NB4 (cell line): Measurements from ENCODE around the gene TOP3B.
A peak's percentile ranks its signal among the peaks of the same experiment; 100 is the strongest.

ENCODE experiments used
- DNase-seq: peaks from one replicate; pipeline ENCODE4 v3.0.0; 2010; ENCODE audit warnings: low read depth
- H3K4me3 ChIP-seq: one replicate; pipeline ENCODE4 v1.5.1; 2011; ENCODE audit warnings: mild to moderate bottlenecking, low read depth, low read length, moderate library complexity
- CTCF ChIP-seq: IDR thresholded peaks from one replicate; pipeline ENCODE4 v1.5.1; 2012; ENCODE audit warnings: low read depth, low read length
- MAX ChIP-seq: IDR thresholded peaks from 2 replicates; pipeline ENCODE4 v1.6.1; 2011; ENCODE audit warnings: low read depth, low read length
- MYC ChIP-seq: IDR thresholded peaks from 2 replicates; pipeline ENCODE4 v1.6.1; 2011; ENCODE audit warnings: low read depth, low read length
- POLR2A ChIP-seq: IDR thresholded peaks from 2 replicates; pipeline ENCODE4 v1.6.1; 2011; ENCODE audit warnings: mild to moderate bottlenecking; ENCODE audit not compliant: insufficient read length; ENCODE audit errors: extremely low read depth

Gene TOP3B

GRCh38 chr22:21952586-21953571, 29.7 kb downstream of the TOP3B start, which contains the start of gene PPM1F:
Gene PPM1F, minus strand, starts transcription at chr22:21952848. Its CDS starts 6,800 bp downstream, at chr22:21946048.
- peak within 1 kb of the TSS; percentile 64 for H3K4me3 ChIP-seq
- peak; percentile 73 for DNase-seq
- TF ChIP-seq CTCF (peak; percentile 35), MYC (no peak), POLR2A (peak; percentile 26)

DNA sequence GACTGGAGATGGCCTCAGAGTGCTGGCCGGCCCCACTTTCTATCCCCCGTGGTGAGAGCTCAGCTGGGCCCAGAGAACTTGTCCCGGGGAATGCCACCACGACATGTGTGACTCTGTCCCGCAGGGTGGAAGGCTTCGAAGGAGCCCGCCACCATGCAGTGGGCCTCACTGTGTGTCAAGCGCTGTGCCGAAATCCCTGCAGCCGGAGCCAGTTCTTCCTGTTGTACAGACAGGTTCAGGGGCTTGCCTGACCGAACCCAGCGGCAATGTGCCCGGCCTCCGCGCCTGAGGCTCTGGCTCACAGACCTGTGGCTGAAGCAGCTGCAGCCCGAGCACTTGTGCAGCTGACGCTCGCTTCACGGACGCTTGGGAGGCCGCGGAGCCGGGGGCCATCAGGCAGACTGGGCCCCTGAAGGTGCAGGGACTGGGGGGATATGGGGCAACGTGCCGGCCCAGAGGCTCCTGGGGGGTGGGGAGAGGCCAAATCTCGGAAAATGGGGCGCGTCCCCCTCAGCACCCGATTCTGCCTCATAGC, 30.6 kb downstream of the TOP3B start:
- no peak for TF ChIP-seq CTCF
- TF ChIP-seq MAX: no peak; the same call in 1 of the 2 replicates
- no peak for TF ChIP-seq POLR2A
- TF ChIP-seq MYC: no peak
- peak; percentile 63 for DNase-seq
- H3K4me3 ChIP-seq: peak overlapping the region; percentile 64

GRCh38 chr22:21951062-21951461, 31.5 kb downstream of the TOP3B start:
- H3K4me3 ChIP-seq: no peak overlapping the region
- no peak for DNase-seq
- no peak for TF ChIP-seq MAX
- TF ChIP-seq CTCF: no peak
- no peak for TF ChIP-seq MYC
- TF ChIP-seq POLR2A: no peak

GRCh38 chr22:21949948-21950347, 32.6 kb downstream of the TOP3B start:
- H3K4me3 ChIP-seq: no peak overlapping the region
- TF ChIP-seq MYC: no peak
- no peak for TF ChIP-seq CTCF
- TF ChIP-seq MAX: no peak
- no peak for TF ChIP-seq POLR2A
- no peak for DNase-seq

GRCh38 chr22:21949569-21949918, 33.0 kb downstream of the TOP3B start:
- DNase-seq: no peak
- TF ChIP-seq MYC (no peak), POLR2A (no peak), MAX (no peak), CTCF (no peak)
- H3K4me3 ChIP-seq: no peak overlapping the region
